HG03439 (cell line): ENCODE measurements around the gene PRICKLE4.

ENCODE experiments used
- ATAC-seq: cut with Tn5 transposase; IDR thresholded peaks from one replicate; pipeline ENCODE4 v1.9.1; 2021; ENCODE audit warnings: mild to moderate bottlenecking, moderate library complexity; ENCODE audit not compliant: unreplicated experiment

Gene PRICKLE4, protein sequence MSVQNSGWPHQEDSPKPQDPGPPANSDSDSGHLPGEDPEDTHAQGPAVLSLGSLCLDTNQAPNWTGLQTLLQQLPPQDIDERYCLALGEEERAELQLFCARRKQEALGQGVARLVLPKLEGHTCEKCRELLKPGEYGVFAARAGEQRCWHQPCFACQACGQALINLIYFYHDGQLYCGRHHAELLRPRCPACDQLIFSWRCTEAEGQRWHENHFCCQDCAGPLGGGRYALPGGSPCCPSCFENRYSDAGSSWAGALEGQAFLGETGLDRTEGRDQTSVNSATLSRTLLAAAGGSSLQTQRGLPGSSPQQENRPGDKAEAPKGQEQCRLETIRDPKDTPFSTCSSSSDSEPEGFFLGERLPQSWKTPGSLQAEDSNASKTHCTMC

DNA sequence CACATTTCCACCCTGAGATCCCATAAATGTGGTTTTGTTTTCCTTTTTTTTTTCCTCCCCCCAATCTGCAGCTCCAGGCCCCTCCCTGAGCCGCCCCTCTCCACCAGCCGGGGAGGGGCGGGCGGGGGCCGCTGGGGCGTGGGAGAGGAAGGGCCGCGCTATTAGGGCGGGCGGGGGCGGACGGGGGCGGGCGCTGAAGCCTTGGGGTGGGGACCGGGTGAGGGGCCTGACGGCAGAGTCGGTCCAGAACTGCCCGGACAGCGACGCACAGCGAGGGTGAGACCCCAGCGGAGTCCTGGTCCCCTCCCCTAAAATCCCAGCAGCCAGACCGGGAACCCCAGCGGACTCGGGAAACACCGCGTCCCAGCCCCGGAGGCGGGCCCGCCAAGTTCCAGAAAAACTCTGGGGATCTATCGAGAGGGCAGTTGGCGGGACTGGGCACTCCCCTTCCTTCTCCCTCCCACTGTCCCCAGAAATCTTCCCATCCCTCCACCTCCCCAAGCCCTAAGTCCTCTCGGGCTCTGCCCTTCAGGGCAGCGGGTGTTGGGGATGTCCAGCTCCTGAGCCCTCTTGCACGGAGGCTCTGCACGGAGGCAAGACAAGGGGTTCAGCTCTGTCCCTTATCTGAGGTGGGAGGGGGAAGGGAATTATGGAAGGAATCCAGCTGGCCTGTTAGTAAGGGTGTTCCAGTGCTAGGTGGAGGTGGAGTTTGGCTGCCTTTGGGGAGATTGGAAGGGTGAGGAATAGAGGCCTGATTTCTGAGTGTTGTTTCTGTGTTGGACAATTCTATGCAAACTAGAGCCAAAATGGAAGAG is at the start of gene PRICKLE4:
TSS of gene PRICKLE4 (plus strand) at position 232 of the 815 bp plus-strand sequence. CDS start 2,692 bp downstream, outside the sequence.
- no peak for ATAC-seq

DNA sequence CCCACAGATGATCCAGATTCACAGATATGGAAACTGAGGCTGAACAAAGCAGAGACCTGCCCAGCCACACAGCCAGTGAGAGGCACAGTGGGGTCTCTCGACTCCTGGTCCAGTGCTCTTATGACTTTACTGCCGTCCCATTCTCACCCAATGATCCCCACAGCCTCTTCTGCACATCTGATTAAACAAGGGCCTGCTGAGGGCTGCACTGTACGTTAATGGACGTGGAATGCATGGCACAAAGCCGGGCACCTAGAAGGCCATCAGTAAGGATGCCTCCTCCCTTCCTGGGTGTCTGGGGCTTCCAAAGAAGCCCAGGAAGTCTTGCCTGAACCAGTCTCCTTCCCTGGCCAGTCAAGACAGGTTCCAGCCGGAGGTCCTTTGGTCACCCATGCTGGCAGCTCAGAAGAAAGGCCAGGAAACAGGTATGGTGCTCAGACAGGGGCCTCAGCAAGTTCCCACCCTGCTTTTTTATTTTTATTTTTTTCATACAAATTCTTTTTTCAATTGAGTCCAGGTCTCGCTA is 49.0 kb upstream of the PRICKLE4 start:
- no peak for ATAC-seq

DNA sequence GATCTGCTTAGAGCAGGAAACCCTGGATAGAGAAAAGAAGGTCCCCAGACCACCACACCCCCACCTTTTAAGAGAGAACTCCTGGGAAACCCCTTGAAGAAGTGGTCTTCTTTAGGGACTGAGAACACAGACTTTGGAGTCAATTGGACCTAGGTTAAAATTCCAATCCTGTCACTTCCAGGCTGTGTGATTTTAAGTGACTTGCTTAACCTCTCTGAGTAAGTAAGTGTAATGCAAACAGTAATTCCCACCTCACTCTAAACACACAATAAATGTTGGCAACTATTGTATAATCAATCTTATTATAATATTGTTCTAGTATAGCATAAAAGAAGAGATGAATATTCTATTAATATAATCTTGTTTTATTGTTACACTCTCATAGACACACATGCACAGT is 48.4 kb upstream of the PRICKLE4 start:
- no peak for ATAC-seq

DNA sequence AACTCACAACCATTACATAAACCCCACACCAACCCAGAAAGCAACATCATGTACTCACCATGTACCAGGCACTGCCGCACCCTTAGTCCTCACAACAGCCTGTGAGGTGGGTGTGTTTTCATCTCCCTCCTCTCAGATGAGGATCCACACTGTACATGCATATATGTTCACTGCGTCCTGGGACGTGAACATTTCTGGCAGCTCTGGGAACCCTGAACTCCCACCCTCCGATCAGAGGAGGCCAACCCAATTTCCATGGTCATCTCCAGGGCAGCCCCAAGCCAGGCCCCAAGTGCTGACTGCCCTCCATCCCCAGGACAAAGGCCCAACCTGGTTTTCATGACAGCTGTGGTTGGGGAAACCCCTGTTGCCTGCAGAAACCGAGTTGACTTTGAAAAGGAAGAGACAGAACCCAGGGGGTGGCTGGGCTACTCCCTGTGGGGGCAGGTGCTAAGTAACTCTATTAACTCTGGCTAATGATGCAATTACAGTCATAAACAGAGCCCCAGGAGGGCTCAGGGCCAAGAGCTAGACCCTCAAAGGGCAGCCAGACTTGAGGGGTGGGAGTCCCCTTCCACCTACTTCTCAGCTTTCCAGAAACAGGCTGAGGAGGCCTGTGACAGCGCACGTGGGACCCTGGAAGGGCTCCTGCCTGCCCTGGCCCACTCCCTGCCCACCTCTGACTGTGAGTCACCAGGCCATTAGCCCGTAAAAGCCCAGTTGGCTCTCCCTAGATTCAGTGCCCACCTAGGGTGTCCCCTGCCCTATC is 47.8 kb upstream of the PRICKLE4 start:
- ATAC-seq = peak; percentile 29

DNA sequence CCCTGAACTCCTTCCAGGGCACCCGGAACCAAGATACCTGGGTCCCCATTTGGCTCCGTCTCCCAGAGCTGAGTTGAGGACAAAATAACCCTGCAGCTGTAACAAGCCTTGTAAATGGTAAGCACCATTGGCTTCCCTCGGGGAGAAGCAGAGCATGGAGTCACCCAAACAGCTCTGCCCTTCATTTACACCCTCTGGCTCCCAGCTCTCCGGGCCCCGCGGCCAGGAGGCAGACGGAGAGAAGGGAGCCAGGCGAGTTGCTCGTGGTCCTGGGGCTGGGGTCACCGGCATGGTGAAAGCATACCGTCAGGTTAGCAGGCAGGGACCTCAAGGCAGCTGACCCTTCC is 47.2 kb upstream of the PRICKLE4 start:
- no peak for ATAC-seq

DNA sequence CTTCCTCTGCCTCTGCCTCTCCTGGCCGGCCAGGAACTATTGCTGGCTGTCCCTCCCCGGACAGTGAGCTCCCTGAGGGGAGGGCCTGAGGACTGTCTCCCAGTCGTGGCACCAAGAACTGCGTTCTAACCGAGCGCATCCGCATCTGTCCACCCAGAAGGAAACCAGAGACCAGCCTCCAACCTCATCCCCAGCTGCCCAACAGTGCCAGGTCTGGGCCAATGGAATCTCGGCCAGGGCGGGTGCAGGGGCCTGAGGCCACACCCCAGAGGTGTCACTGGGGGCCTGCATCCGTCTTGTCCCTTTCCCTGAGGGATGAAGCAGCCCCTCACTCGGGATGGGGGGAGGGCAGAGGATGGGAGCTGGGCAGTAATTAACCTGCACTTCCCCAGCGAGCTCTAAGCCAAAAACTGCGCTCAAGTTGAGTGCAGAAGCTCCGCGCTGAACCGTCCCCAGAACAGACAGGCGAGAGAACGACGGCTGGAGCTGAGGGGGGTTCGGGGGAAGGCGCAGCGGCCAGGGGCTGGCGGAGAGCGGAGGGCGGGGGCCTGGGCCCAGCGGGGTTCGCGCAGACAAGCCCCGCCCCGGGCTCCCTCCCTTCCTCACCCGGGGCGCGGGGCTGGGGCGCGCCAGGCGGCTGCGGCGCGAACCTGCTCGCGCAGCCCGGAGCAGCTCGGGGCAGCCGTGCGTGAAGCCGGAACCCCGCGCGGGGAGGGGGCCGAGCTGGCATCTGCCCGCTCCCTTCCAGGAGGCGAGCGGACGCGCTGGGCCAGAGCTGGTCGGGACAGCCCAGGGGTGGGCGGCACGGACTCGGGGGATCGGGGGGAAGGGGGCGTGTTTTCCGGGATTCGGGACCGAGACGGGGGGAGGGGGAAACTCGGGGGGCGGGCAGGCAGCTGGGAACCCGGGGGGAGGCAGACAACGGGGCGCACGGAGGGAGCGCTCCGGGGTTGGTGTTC is 46.6 kb upstream of the PRICKLE4 start:
- peak; percentile 42 for ATAC-seq

DNA sequence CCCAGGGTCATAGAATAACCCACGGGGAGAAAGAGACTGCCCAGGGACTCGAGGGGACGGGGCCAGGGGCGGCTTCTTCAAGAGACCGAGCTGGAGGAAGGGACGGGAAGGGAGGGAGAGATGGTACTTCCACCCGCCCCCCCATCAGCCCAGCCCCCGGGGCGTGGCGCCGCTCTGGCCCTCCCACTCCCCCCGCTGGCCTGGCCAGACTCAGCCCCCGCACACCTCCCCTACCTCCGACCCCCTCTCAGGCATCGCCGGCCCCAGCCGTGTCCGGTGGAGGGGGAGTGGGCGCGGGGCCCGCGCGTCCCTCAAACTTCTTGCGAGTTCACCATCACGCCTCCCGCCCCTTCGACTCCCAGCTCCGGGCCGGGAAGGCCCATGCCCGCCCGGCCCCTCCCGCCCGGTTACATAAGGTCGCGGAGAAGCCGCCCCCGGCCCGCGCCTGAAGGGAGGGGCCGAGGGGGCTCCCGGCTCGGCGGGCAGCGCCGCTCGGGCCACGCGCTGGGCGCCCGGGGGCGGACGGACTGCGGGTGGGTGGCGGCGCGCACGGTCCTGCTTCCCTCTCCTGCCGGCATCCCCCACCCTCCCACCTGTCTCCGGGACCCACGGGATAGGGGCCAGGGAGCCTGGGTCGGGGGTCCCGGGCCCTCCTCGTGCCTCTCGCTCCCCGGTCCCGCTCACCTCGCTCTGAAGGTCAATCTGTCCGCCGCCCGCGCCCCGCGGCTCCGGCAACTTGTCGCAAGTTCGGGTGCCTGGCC is 45.7 kb upstream of the PRICKLE4 start:
- ATAC-seq = peak; percentile 16

DNA sequence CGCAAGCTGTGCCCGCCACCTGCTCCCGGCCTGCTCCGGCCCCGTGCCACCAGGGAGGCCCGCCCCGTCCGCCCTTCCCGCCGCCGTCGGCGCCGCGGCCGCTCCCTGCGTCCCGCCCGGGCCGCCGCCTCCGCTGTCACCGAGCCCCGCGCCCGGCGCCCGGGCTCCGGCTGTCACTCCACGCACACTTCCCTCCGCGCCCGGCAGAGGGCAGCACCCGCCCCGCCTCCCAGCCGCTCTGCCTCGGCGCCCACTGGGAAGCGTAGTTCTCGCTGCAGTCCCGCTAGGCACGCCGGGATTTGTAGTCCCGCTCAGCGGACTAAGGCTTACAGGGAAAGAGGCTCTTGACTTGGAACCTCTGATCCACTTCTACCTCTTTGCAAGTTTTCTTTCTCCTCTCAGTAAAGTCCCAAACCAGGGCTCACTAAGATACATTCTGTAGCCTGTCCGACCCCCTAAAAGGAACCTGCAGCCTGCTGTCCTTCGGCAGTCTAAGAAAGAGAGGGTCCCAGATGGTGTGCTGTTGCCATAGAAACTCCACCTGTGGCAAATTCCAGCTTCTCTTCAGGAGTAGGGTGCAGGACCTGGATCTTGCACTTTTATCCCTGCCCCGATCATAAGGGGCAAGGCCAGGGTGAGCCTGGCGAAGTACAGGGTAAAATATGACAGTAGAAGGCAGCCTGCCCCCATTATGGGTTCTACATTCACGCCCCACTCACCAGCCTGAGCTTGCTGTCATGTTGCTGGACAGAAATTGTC is 45.0 kb upstream of the PRICKLE4 start, which contains the start of gene TFEB:
TSS of gene TFEB (minus strand) at position 182 of the 759 bp plus-strand sequence. CDS start 44,395 bp downstream, outside the sequence.
- ATAC-seq = peak; percentile 54

DNA sequence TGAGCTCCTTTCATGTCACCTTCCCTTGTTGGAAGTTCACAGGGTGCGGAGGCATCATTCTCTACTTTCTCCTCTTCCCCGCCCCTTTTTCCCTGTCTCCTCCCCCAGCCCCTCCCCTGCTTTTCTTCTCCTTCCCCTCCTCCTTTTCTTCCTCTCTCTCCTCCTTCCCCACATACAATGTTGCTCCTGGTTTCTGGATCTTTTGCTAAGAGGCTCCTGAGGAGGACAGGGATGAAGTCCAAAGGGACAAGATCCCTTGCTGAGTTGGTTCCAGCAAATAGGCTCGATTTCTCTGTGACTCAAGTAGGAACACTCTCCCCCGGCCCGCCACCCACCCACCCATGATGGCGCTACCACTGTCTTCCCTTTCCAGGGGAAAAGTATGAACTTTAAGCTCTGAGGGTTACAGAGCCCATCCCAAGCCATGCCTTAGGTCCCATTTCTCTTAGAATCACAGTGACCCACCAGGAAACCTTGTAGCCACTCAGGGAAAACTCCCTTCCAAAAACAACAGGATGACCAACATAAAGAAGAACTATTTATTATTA is 44.3 kb upstream of the PRICKLE4 start:
- no peak for ATAC-seq

DNA sequence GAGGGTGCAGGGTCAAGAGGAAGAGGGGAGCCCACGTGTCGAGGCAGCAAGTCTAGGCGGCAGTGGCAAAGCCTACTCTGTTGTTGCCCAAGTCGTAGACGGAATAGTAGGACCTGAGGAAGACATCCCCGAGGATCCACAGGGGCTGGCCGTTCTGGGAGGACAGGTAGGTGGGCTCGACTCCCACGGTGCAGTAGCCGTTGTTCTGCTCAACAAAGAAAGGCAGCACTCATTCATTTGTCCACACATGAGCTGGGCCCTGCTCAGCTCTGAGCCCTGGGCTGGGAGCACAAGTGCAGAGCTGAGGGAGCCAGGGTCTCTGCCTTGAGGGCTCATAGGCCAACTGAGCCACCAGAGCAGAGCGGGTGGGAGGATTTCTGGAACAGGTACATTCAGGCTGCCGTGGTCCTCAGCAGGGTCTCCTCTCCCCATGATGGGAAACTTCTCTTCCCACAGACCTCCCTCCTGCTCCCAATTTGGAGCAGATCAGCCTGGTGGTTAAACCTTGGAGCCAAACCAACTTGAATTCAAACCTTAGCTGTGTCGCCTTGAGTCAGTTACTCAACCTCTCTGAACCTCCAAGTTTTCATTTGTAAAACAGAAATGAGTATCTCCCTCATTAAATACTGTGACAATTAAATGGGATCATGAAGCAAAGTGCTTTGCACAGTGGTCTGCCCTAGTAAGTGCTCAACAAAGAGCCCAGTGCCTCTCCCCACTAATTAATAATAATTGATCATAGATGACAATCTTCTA is 43.6 kb upstream of the PRICKLE4 start:
- no peak for ATAC-seq

DNA sequence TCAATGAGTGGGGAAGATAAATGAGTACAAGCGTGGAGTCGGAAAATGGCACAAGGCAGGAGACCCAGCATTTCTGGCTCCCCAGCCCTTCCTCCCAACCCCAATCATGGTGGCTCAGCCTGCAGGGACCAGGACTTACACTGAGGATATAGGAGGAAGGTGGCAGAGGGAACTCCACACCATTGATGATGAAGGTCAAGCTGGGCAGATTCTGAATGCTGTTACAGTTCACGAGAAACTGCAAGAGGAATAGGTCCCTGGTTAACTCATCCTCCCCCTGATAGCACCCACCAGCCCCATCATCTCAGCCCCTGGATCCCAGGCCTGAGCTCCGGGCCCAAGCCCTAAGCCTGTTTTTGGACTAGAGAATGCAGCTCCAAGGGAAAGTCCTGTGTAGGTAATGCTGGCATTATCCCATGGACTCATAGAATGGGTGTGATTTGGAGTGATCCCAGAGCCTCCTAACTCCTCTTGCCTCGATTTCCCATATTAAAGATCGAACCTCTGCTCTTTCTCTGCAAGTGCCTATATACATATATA is 42.9 kb upstream of the PRICKLE4 start:
- ATAC-seq = no peak

DNA sequence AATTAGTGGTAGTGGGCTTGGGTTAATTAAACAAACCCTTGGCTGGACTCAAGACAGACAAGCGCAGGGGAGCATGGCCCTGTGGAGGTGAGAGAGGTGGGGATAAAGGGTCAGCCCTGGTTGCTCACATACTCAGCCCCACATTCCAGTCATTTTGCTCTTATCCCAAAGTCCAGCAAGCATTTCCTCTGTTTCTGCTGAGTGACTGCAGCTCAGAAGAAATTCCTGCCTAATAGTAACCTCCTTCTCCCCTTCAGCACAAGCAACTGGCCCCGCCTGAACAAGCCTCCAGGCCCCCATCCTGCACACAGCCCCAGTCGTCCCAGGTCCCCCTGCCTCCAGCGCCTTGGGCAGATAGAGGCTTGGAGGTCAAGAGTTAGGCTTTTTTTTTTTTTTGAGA is 41.5 kb upstream of the PRICKLE4 start:
- no peak for ATAC-seq

DNA sequence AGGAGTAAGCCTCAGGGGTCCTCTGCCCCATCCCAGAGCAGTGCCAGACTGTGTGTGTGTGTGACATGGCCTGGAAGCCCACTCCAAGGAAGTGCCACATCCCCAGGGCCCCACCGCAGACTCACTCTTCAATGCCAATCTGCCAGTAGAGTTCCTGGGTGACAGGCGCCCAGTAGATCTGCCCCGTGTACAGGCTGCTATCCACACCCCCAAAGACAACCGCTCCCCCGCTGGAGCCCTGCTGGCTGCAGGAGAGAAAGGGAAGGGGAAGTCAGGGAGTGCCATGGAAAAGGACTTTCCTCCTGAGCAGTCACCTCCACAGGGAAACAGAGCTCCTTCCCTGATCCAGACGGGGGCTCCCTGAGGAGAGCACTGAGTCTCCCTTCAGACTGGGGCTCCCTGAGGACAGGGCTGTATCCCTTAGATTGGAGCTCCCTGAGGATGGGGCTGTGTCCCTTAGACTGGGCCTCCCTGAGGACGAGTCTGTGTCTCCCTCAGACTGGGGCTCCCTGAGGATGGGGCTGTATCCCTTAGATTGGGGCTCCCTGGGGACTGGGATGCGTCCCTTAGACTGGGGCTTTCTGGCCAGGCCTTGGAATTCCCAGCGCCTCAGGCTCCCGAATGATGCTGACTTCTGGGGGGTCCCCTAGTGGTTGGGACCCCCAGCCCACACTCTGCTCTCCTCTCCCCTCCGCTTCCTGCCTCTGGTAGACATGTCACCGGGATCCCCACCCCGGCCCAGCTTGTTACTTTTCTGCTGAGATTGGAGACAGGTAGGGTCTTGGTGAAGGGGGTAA is 40.0 kb upstream of the PRICKLE4 start:
- no peak for ATAC-seq

DNA sequence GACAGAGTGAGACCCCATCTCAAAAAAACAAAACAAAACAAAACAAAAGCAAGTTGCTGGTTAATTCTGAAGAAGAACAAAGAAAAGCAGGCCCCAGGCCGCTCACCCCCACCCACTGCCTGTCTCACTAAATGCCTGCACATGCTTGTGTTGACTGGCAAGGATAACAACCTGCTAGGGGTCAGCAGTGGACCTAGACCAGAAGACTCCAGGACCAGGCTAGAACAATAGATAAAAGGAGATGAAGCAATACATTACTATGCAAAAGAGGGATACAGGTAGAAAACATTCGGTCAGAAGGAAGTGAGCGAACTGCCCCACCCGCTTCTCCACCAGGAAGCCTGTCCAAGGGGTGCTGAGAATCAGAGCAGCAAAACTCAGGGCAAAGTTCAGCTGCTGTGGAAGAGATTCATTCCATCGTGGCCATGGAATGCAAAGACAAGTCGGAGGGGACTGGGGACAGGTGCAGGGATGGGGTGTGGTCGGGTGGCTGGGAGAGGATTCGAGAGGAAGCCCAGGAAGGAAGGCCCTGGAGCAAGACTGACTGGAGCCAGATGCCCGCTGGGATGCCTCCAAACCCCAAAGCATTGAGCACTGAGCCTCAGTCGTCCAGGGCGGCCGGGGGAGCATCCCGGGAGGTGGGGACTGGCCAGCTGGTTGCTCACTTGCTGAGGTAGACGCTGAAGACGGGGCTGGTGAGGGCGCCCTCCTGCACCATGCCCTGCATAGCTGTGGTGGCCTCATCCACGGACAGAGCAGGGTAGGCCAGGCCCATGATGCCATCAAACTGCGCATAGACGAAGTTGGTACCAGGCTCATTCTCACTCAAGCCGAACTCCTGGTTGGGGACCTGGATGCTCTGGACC is 38.7 kb upstream of the PRICKLE4 start:
- no peak for ATAC-seq
